PC-3 (cell line): ENCODE results near the gene NDC1. TPM values are rescaled to one million over a fixed set of nuclear protein-coding genes. Genes with fewer than 3 reads are reported as not detected.

Source experiments
- ATAC-seq: fragments of 200-7000 bp; cut with Tn5 transposase; 2 replicates; pipeline ENCODE4 v1.9.1; 2020; ENCODE audit warnings: mild to moderate bottlenecking, moderate library complexity
- BruUV-seq: library from RNA; stranded (reverse); fragments of 400-500 nt; replicated peaks from 2 replicates; lab custom pipeline; 2021; lab: Mats Ljungman, UMichigan
- CTCF ChIA-PET: fragments of 300-600 bp; sonication (Branson Sonifier 250); formaldehyde crosslinking; loops from one replicate; lab custom pipeline; 2022; ENCODE audit warnings: antibody characterized with exemption; lab: Charles Lee
- POLR2A ChIA-PET: fragments of 300-600 bp; sonication (Branson Sonifier 250); formaldehyde crosslinking; loops from one replicate; lab custom pipeline; 2022; ENCODE audit warnings: antibody characterized with exemption; ENCODE audit not compliant: unreplicated experiment; lab: Charles Lee
- DNase-seq: peaks from one replicate; pipeline ENCODE4 v3.0.0-alpha.2; 2015
- H2AFZ ChIP-seq: fragments of 300-600 bp; sonication (generic); 2 replicates; pipeline ENCODE4 v1.6.0; 2016; ENCODE audit warnings: antibody characterized with exemption, low read length
- H3F3A ChIP-seq: fragments of 300-600 bp; sonication (generic); one replicate; pipeline ENCODE4 v1.6.0; 2017; ENCODE audit warnings: antibody characterized with exemption, low read length, control low read depth, mild to moderate bottlenecking; ENCODE audit not compliant: unreplicated experiment
- H3K27ac ChIP-seq: fragments of 300-600 bp; sonication (generic); 2 replicates; pipeline ENCODE4 v1.5.1; 2016; ENCODE audit warnings: mild to moderate bottlenecking, low read length
- H3K27me3 ChIP-seq: fragments of 300-600 bp; sonication (generic); 2 replicates; pipeline ENCODE4 v1.6.1; 2016; ENCODE audit warnings: low read length, mixed read lengths
- H3K36me3 ChIP-seq: fragments of 300-600 bp; sonication (generic); 2 replicates; pipeline ENCODE4 v1.6.1; 2016; ENCODE audit warnings: low read depth, mixed run types, low read length, mixed read lengths
- H3K4me1 ChIP-seq: fragments of 300-600 bp; sonication (generic); 2 replicates; pipeline ENCODE4 v1.5.1; 2016; ENCODE audit warnings: low read length; ENCODE audit not compliant: insufficient read depth
- H3K4me2 ChIP-seq: fragments of 300-600 bp; sonication (generic); 2 replicates; pipeline ENCODE4 v1.6.0; 2016; ENCODE audit warnings: low read length
- H3K4me3 ChIP-seq: fragments of 300-600 bp; sonication (generic); 2 replicates; pipeline ENCODE4 v1.5.1; 2016; ENCODE audit warnings: mild to moderate bottlenecking, low read length, mixed read lengths
- H3K79me2 ChIP-seq: fragments of 300-600 bp; sonication (generic); 2 replicates; pipeline ENCODE4 v1.6.1; 2017; ENCODE audit warnings: low read length, mixed read lengths
- H3K9ac ChIP-seq: fragments of 300-600 bp; sonication (generic); 2 replicates; pipeline ENCODE4 v1.6.0; 2016; ENCODE audit warnings: mild to moderate bottlenecking, low read length
- H3K9me2 ChIP-seq: fragments of 300-600 bp; sonication (generic); replicated peaks from 2 replicates; pipeline ENCODE4 v1.6.1; 2016; ENCODE audit warnings: mixed run types, low read length, mixed read lengths
- H3K9me3 ChIP-seq: fragments of 300-600 bp; sonication (generic); 2 replicates; pipeline ENCODE4 v1.6.1; 2016; ENCODE audit warnings: low read length, mixed read lengths
- H4K20me1 ChIP-seq: fragments of 300-600 bp; sonication (generic); 2 replicates; pipeline ENCODE4 v1.6.1; 2016; ENCODE audit warnings: low read length, mixed read lengths
- EZH2 ChIP-seq: fragments of 300-600 bp; sonication (generic); IDR thresholded peaks from one replicate; pipeline ENCODE4 v1.6.1; 2017; ENCODE audit warnings: antibody characterized with exemption, mild to moderate bottlenecking, low read length; ENCODE audit not compliant: unreplicated experiment
- EZH2phosphoT487 ChIP-seq: fragments of 300-600 bp; sonication (generic); IDR thresholded peaks from 2 replicates; pipeline ENCODE4 v1.6.1; 2018; ENCODE audit warnings: mild to moderate bottlenecking, antibody characterized with exemption, low read length, borderline replicate concordance
- intact Hi-C: fragments of 100-400 bp; cut with micrococcal nuclease; formaldehyde crosslinking; loops from 2 replicates; pipeline ENCODE4 v1.9.0; 2023
- total RNA-seq: library from RNA; depleted of rRNA; stranded (reverse); fragments of >200 nt; gene quantifications from 2 replicates; pipeline ENCODE4 v1.2.3, GENCODE V29; 2014
- TF ChIP-seq, protein P1 (sequence below): fragments of 300-600 bp; sonication (generic); conservative IDR thresholded peaks from 2 replicates; pipeline ENCODE4 v1.5.1; 2017; ENCODE audit warnings: antibody characterized with exemption, low read depth, mild to moderate bottlenecking, low read length

The NDC1 gene
- total RNA-seq, 1 experiment from 2014 or later, result 63.6 TPM

GRCh38 chr1:53722025-53722424, 116.1 kb downstream of the NDC1 start:
- POLR2A ChIA-PET, result no interaction called here
- CTCF ChIA-PET, result no interaction called here
- no peaks in the 10 kb centered on the region for H3K27me3 ChIP-seq
- no peak overlapping the region for H3K4me3 ChIP-seq
- no TSS peak for BruUV-seq
- no peaks in the 10 kb centered on the region for H3K79me2 ChIP-seq
- H3F3A ChIP-seq, result no peaks in the 10 kb centered on the region
- no peaks in the 10 kb centered on the region for H3K36me3 ChIP-seq
- no peaks in the 10 kb centered on the region for H3K9me3 ChIP-seq
- H3K27ac ChIP-seq, result no peak overlapping the region
- H4K20me1 ChIP-seq, result no peaks in the 10 kb centered on the region
- no peak overlapping the region for H3K4me2 ChIP-seq
- H3K9me2 ChIP-seq, result no peaks in the 10 kb centered on the region
- ATAC-seq (no peak), DNase-seq (no peak)
- TF ChIP-seq EZH2 (no peak), EZH2phosphoT487 (no peak)
- TF ChIP-seq, protein P1, sequence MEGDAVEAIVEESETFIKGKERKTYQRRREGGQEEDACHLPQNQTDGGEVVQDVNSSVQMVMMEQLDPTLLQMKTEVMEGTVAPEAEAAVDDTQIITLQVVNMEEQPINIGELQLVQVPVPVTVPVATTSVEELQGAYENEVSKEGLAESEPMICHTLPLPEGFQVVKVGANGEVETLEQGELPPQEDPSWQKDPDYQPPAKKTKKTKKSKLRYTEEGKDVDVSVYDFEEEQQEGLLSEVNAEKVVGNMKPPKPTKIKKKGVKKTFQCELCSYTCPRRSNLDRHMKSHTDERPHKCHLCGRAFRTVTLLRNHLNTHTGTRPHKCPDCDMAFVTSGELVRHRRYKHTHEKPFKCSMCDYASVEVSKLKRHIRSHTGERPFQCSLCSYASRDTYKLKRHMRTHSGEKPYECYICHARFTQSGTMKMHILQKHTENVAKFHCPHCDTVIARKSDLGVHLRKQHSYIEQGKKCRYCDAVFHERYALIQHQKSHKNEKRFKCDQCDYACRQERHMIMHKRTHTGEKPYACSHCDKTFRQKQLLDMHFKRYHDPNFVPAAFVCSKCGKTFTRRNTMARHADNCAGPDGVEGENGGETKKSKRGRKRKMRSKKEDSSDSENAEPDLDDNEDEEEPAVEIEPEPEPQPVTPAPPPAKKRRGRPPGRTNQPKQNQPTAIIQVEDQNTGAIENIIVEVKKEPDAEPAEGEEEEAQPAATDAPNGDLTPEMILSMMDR, result no peak
- no peak overlapping the region for H2AFZ ChIP-seq
- H3K9ac ChIP-seq, result no peak overlapping the region
- intact Hi-C loops, result no loop called here
- no peaks in the 10 kb centered on the region for H3K4me1 ChIP-seq

GRCh38 chr1:53721088-53721487, 117.0 kb downstream of the NDC1 start:
- Histone ChIP-seq H3K9me2 (no peaks in the 10 kb centered on the region), H3K4me2 (no peak overlapping the region), H3K27ac (no peak overlapping the region), H3K27me3 (no peaks in the 10 kb centered on the region), H3K4me3 (no peak overlapping the region), H3K9me3 (no peaks in the 10 kb centered on the region), H3K4me1 (no peaks in the 10 kb centered on the region), H3K9ac (no peak overlapping the region), H3F3A (no peaks in the 10 kb centered on the region), H2AFZ (no peak overlapping the region), H4K20me1 (no peaks in the 10 kb centered on the region), H3K36me3 (no peaks in the 10 kb centered on the region), H3K79me2 (no peaks in the 10 kb centered on the region)
- DNase-seq (no peak), ATAC-seq (no peak)
- TF ChIP-seq EZH2 (no peak), EZH2phosphoT487 (no peak)
- TF ChIP-seq, protein P1, result no peak
- intact Hi-C loops, result no loop called here
- POLR2A ChIA-PET, result no interaction called here
- no TSS peak for BruUV-seq
- CTCF ChIA-PET, result no interaction called here

DNA sequence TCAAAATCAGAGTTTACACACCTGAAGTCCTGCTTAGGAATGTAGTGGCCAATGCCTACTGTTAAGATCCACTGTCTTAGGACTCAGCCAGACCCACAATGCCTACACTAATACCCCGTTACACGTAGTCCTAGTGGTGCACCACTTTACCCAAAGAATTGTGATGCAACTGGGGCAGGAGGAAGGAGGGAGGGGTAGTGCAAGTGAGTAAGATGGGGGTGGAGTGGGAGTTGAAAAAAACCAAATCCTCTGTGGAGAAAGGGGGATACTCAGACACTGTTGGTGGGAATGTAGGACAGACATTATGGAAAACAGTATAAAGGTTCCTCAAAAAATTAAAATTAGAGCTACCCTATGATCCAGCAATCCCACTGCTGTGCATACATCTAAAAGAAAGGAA, 118.6 kb downstream of the NDC1 start:
- H3K4me3 ChIP-seq, result no peak overlapping the region
- no peaks in the 10 kb centered on the region for H3K79me2 ChIP-seq
- no peak overlapping the region for H3K4me2 ChIP-seq
- H2AFZ ChIP-seq, result no peak overlapping the region
- H3K9me2 ChIP-seq, result no peaks in the 10 kb centered on the region
- no peak overlapping the region for H3K9ac ChIP-seq
- no peak for DNase-seq
- H3K36me3 ChIP-seq, result no peaks in the 10 kb centered on the region
- no peaks in the 10 kb centered on the region for H3K4me1 ChIP-seq
- no peaks in the 10 kb centered on the region for H4K20me1 ChIP-seq
- no TSS peak for BruUV-seq
- H3F3A ChIP-seq, result no peaks in the 10 kb centered on the region
- intact Hi-C loops, result no loop called here
- H3K9me3 ChIP-seq, result no peaks in the 10 kb centered on the region
- H3K27ac ChIP-seq, result no peak overlapping the region
- ATAC-seq, result no peak
- CTCF ChIA-PET, result interaction anchor here (0.6 kb wide), 1 partner anchor 108 kb away, joined by 8 read pairs; no protein-coding TSS in a partner anchor
- TF ChIP-seq, protein P1, result no peak
- TF ChIP-seq EZH2, result no peak
- TF ChIP-seq EZH2phosphoT487, result no peak
- H3K27me3 ChIP-seq, result no peaks in the 10 kb centered on the region
- POLR2A ChIA-PET, result no interaction called here
